GM18858 (cell line): ENCODE measurements around the gene PDE8B.

Source experiments
- ATAC-seq: cut with Tn5 transposase; IDR thresholded peaks from one replicate; pipeline ENCODE4 v1.9.1; 2021; ENCODE audit not compliant: unreplicated experiment

The PDE8B gene

DNA sequence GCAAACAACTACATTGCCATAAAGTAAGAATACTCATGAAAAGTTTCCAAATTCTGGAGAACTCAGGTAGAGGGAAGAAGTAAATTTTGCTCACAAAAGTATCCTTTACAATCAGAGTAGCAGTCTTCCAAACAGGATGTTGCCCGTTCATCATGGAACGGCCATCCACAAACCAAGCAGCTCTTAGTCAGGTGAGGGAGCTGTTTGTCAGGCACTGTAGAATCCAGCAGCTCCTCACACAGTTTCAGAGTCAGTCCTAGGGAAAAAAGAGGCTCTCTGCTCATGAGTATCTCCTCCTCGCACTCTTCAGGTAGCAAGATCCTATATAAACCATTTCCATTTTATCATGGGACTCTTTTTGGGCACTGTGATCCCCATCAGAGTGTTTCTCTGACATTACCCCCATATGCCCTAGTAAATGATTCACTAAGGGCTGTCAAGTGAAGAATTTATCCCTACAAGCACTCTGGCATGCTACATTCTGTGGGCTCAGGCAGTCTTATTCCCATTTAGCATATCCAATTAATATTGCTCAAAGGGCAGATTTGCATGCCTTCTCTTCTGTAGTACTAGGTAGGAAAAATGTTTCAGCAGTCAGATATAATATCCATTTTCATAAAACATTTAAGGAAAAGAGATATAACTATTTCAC lies 183.7 kb downstream of the PDE8B start:
- ATAC-seq = no peak

DNA sequence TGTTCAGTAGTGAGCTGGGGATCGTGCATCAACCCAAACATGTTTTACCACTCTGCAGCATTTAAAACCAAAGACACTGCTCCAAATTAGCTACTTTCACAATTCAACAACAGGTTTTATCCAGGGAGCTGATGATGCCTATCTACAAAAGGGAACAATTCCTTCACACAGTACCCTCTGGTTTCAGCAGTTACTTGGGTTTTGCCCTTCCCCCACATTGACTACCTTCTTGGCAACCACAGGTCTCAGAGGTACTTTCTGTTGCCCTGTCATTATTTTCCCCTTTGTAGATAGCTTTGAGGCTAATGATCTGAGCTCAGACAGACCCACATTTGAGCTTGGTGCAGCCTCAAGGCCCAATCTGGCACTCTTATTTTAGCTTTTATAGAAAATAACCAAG lies 185.5 kb downstream of the PDE8B start:
- no peak for ATAC-seq

DNA sequence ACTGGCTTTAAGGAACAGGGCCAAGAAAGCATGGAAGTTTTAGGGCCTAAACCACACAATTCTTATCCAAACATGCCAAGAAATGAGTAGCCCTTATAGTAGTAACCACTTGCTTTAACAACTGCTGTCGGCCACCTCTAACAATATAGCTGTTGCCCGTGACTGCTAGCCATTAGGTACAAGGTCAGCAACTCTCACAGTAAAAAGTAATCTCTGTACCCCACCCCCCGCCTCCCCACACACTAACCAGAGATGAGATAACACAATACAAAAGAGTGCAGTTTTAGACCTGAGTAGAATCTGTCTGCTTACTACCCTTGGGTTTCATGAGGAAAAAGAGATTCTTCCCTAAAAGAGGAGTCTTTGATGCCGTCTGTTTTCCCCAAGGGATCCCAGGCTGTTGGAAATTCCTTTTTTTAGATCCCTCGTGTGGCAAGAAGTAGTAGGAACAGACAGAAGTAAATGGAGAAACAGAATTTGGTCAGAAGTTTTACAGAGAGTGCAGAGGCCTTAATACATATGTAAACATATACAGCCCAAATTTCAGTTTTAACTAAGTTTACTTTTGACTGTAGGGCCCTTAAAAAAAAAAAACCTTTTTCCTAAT lies 187.3 kb downstream of the PDE8B start:
- no peak for ATAC-seq

DNA sequence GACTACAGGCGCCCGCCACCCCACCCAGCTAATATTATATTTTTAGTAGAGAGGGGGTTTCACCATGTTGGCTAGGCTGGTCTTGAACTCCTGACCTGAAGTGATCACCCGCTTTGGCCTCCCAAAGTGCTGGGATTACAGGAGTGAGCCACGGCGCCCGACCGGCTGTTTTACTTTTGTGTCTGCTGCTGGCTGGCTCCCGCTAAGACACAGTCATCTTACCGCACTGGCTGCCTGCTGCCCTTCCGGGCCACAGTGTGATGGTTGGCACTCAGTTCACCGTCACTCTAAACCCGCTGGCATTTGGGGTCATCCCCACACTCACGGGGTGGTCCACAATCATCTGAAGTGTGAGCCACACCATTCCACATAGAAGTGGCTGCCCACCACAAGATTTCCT lies 188.0 kb downstream of the PDE8B start:
- no peak for ATAC-seq

DNA sequence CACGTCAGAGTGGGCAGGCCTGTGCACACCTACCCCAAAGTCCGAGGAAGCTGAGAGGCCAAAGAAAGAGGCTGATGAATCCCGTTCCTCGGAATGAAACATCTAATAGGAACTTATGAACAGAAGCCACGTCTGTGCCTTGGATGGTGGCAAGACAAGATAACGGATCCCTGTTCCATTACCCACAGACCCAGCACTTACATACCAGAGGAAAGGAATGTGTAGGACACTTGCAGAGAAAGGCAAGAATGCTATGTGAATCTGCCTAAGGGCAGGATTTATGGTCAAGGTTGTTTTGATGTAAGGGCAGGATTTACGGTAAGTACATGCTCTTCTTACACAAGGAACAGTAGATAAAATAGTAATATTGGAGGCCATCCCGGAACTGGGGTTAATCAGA lies 188.4 kb downstream of the PDE8B start:
- no peak for ATAC-seq

DNA sequence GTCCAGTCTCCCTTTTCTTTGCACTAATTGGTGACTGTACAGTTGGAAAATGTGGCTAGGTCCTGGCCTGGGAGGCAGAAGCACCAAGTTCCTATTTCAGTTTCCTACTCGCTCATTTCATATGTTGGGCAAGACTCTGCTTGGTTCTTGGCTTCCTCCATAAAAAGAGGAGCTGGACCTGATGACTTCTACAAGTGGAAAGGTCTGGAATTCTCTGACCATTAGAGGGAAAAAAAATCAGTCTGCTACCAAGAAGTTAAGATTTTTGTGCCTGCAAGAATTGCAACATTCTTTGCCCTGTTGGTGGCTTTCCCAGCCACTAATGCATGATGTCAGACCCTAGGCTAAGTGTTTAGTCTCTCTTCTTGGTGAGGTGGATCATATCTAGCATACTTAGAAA lies 190.2 kb downstream of the PDE8B start:
- ATAC-seq = no peak

DNA sequence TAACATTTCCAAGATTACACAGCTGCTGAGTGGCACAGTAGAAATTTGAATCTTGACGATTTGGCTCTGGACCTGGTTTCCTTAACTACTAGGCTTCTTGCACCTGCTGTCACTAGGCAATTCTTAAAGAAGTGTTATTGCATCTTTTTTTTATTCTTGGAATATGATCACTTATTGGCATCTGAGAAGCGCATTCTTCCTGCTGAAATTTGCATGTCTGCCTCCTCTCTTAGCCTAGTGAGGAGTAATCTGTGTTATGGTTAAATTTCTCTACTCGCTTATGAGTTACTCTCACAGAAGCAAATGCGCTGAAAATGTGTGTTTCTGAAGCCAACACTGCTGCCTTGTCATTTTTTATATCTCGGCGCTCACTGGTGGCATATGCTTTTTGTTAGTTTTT lies 192.3 kb downstream of the PDE8B start:
- no peak for ATAC-seq

DNA sequence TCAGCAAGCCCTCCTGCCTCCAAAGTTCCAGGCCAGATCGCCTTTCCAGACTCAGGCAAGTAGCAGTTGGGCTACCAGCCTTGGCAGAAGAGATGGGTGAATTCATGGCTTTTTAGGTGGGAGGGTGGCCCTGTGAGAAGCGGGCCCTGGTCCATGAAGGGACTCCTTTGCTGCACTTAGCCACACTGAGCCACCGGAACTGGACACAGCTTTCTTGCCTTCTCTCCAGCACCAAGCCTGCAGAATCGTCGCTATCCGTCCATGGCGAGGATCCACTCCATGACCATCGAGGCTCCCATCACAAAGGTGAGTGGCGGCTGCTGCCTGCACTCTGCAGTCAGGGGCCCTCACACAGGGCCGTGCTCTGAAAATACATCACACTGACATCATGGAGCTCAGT lies 196.7 kb downstream of the PDE8B start:
- no peak for ATAC-seq

DNA sequence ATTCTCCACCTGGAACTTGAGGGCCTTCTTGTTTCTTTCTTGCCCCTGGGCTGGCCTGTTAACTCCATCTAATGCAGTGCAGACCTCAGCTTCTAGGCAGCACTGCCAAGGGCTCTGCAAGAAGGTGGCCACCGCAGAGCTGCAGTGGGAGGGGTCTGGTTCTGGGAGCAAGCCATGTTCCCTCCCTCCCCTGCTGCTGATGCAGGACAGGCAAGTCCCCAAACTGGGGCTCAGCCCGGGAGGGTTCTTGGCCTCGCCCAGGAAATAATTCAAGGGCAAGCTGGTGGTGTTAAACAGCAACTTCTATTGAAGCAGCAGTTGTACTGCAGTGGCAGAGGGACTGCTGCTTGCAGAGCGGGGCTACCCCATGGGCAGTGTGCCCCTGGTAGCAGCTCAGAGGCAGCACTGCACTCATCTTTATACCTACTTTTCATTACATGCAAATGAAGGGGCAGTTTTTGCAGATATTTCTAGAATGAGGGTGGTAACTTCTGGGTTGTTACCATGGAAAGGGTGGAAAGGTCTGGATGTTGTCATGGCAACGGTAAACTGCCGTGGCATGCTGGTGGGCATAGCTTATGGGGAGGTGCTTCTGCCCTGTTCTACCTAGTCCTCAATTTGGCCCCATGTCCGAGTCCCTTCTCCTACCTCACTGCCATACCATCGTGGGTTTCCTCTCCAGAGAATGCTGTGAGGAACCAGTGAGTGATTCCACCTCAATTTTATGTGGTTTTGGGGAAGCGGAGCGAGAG lies 199.6 kb downstream of the PDE8B start:
- ATAC-seq = no peak

DNA sequence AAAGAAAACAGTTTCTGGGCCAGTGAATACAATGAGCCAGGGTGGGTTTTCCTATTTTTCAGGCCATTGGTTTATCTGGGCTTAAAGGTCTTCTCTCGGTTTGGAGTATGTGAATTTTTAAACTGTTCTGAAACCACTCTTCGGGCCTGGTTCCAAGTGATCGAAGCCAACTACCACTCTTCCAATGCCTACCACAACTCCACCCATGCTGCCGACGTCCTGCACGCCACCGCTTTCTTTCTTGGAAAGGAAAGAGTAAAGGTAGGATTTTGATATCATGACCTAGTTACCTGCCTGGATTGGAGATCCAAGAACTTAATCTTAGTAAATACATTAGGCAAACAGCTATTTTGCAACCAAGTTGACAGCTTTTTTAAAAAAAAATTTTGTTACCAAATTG lies 202.6 kb downstream of the PDE8B start:
- ATAC-seq = no peak

DNA sequence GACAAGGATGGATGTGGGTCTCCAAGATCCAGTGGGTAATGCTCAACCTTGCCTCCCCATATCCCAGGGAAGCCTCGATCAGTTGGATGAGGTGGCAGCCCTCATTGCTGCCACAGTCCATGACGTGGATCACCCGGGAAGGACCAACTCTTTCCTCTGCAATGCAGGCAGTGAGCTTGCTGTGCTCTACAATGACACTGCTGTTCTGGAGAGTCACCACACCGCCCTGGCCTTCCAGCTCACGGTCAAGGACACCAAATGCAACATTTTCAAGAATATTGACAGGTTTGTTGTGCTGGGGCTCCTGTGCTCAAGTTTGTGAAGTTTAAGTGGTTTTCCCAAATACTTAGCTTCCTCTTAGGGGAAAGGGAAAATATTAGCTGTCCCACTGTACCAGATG lies 207.7 kb downstream of the PDE8B start:
- no peak for ATAC-seq

DNA sequence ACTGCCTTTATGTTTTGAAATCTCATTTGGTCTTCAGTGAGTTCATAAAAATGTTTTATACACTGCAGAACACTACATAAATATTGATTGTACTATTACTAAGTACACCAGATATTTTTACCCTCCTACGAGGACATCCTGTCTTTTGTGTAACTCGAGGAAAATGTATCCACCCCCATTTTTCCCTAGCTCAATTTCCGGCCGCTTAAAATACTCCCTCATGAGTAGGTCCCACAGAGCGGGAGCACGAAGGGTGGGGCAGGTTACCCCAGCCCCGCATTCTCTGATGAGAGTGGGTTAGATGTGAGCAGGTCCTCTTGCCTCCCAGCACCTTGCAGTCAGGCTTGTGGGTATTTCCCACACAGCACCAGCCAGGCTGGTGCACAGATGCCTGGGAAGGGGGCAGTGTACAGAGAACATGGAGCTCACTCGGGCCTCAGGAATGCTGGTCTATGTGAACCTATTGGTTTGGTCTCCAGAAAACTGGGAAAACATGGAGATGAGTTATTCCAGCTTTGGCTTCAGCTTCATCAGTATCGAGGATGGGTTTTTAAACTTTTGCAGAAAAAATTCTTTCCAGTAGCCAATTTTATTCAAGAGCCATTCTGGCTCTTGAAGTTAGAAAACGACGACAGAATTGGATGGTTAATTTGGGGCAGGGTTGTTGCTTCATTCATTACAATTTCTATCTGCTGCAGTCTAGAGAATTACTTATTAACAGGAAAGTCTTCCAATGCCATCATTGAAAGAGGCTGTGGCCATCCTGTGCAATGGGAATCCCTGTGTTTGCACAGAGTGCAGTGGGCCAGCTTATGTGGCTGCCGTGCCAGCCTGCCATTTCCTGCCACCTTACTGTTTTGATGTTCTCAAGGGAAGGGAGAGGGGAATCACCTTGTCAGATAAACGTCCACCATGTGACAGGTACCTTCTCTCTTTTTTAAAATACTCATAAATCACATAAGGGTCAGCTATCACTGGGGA lies 208.4 kb downstream of the PDE8B start:
- no peak for ATAC-seq

DNA sequence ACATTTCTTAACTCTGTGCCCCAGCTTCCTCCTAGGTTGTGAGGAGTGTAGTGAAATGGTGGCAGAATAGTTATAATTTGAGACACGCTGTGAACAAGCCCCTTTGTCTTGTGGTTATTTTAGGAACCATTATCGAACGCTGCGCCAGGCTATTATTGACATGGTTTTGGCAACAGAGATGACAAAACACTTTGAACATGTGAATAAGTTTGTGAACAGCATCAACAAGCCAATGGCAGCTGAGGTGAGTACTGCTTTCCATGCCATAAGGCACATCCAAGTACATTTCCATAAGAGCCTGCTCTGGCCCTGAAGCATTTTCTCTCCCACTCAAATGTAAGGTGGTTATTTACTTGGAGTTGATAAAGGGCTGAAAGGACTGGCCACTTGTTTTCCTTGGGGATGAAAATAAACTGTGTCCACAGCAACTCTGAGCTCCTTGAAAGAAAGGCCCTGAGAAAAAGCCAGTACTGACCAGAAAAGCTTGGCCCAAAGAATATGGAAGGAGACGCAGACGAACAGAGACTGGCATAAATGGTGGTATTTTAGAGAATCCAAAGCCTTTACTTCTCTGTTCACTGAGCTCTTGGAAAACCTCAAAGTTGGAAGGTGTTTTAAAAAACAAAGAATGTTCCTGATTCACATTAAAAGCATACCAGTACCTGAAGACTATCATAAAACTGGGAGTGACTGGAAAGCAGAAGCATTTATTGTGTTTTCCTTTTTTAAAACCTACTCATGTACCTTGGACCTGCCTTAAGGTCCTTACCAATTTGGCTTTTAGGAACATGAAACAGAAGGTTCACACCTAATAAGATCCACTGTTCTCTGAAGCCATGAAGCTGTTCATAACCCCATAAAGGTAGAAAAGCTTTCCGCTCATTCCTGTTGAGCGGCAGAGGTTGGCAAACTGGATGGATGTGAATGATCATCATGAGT lies 209.4 kb downstream of the PDE8B start:
- ATAC-seq = no peak

DNA sequence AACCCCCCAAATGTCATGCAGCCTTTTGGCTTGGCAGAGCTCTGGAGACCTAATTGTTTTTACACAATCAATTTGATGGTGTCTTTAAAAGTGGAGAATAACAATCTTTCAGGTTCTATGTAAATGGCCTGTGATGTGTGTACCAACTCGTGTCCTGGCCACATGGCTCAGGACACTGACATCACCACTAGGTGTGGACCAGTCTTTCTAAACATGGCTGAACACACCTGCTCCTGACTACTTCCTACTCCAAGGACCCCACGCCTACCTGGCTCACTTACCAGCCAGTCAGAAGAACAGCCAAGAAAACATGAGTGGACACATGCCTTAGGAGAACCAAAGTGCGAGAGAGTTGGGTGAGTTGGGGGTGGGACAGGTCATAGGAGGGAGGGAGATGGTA lies 210.5 kb downstream of the PDE8B start:
- ATAC-seq = no peak

DNA sequence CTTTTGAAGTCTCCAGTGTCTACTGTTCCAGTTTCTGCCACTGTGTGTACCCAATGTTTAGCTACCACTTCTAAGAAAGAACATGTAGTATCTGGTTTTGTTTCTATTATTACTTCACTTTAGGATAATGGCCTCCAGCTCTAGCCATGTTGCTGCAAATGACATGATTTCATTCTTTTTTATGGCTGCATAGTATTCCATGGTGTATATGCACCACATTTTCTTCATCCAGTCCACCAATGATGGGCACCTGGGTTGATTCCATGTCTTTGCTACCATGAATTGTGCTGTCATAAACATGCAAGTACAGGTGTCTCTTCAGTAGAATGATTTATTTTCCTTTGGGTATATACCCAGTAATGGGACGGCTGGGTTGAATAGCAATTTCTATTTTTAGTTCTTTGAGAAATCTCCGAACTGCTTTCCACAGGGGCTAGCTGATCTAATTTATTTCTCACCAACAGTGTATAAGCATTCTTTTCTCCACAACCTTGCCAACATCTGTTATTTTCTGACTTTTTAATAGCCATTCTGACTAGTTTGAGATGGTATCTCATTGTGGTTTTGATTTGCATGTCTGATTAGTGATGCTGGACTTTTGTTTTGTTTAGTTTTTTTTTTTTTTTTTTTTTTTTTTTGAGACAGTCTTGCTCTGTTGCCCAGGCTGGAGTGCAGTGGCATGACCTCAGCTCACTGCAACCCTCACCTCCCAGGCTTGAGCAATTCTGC lies 212.7 kb downstream of the PDE8B start:
- no peak for ATAC-seq

DNA sequence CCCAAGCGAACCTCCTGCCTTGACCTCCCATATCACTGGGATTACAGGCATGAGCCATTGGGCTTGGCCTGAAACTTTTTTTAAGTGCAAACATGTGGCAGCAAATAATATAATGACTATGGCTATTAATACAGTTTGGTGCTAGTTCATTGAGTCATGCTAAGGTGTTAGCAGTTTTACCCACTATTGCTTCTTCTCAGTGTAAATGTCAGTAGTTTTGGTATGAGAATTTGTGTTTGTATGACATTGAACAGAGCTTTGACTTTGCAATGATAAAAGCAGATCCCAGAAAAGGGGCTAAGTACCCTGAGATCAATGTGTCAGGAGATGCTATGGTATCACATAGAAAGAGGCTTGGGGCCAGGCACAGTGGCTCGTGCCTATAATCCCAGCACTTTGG lies 214.4 kb downstream of the PDE8B start:
- ATAC-seq = no peak

DNA sequence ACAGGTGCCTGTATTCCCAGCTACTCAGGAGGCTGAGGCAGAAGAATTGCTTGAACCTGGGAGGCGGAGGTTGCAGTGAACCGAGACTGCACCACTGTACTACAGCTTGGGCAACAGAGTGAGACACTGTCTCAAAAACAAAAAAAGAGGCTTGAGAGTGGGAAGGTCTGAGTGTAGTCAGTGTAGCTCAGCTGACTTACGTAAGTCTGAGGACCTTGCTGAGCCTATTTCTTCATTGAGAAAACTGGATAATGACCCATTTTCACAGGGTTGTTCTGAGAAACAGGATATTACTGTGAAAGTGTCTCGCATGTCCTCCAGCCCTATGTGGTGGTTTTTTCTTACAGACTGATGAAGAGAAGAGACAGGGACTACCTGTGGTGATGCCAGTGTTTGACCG lies 214.9 kb downstream of the PDE8B start:
- no peak for ATAC-seq

DNA sequence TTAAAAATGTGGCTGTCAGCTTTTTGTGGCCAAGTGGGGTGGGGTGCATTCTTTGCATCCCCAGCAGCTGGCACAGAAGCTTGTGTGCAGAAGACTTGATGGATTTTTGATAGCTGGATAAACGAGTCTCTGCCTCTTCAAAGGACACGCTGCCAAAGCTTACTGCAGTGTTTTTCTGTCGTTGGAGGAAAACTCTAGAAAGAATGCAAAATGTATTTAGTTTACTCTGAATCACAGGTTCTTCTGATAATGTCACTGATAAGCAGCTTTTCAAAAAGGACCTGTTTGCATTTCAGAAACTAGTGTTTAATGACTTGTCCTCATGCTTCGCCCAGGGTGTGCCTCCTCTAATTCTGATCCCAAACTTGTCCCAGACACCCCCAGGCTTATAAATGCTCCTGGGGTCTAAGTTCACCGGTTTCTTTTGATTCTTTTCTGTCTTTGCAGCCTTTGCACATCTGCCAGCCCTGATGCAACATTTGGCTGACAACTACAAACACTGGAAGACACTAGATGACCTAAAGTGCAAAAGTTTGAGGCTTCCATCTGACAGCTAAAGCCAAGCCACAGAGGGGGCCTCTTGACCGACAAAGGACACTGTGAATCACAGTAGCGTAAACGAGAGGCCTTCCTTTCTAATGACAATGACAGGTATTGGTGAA lies 215.6 kb downstream of the PDE8B start:
- ATAC-seq = no peak

DNA sequence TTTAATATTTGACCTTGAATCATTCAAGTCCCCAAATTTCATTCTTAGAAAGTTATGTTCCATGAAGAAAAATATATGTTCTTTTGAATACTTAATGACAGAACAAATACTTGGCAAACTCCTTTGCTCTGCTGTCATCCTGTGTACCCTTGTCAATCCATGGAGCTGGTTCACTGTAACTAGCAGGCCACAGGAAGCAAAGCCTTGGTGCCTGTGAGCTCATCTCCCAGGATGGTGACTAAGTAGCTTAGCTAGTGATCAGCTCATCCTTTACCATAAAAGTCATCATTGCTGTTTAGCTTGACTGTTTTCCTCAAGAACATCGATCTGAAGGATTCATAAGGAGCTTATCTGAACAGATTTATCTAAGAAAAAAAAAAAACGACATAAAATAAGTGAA lies 216.2 kb downstream of the PDE8B start:
- ATAC-seq = no peak
